Suppressor macrophage treated with lipopolysaccharide for 1 hour (primary cell): ENCODE results near the gene HOXB6.

ENCODE experiments used
- DNase-seq, 3 donors: peaks; one replicate each; pipeline ENCODE4 v3.0.0-alpha.2; 2020 to 2022

Gene HOXB6

DNA sequence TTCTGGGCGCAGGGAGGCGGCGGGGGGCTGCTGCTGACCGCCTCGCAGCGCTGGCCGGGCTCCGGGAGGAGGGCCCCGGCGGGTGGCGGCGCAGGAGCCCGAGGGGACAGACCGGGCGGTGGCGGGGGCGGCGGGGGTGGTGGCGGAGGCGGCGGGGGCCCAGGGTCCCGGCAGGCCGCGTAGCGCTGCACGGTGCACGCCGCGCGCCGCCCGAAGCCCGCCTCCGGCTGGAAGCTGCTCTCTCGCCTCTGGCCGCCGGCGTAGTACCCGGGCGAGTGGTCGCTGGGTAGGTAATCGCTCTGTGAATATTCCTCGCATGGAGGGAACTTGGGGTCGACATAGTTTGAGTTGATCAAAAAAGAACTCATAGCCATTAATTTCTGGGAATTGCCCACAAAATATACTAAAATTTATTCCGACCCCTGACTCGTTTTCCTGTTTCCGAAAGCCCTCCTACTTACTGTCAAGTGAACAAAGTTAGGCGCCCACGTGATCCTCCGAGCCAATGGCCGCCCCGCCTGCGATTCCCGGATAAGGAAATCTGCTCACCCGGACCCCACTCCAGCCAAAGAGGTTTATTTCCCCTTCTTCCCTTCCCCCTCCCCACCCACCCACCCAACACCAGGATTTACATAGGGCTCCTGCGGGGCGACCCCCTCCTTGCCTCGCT is 26.7 kb downstream of the HOXB6 start, which contains the start of gene HOXB4:
Gene HOXB4, minus strand, starts transcription at position 405 of the 670 bp plus-strand sequence. Its CDS starts 31 bp downstream, at position 374.
- peak; percentile 66 to 82 (median 70) for DNase-seq

- no peak for DNase-seq
These were observed 27.3 kb downstream of the HOXB6 start for GRCh38 chr17:48577330-48577945.

GRCh38 chr17:48576479-48577309 is 28.1 kb downstream of the HOXB6 start:
- no peak for DNase-seq

DNA sequence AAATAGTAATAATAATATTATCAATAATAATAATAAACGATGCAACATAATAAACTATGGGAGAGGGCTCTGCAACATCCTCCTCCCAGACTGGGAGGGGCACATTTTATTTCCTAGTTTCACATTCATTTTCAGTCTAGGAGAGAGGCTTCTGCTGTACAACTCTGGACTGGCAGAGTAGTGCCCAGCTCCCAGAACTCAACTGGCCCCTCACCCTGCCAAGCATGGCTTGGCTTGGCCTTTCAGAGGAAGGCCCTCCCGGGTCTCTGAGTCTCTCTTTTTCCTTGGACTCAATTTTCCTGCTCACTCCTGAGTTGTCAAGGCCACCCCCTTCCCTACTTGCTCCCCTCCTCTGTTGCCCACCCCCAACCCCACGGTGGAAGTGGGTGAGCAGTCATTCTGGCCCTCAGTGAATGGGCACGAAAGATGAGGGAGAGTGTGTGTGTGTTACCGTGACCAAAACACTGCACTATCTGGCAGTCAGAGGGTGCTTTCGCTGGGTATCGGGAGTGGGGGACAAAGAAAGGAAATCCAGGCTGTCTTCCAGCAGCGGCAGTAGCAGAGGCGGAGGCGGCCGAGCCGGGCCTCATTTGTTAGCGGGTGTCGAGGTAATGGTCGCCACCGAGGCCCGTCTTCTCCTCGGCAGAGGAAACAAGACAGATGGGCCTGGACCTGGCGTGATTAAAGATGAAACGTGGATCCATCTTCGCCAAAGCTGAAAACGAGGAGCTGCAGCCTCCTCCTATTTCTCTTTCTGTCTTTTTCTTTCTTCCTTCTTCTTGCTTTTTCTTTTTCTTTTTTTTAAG is 28.9 kb downstream of the HOXB6 start:
- no peak for DNase-seq

DNA sequence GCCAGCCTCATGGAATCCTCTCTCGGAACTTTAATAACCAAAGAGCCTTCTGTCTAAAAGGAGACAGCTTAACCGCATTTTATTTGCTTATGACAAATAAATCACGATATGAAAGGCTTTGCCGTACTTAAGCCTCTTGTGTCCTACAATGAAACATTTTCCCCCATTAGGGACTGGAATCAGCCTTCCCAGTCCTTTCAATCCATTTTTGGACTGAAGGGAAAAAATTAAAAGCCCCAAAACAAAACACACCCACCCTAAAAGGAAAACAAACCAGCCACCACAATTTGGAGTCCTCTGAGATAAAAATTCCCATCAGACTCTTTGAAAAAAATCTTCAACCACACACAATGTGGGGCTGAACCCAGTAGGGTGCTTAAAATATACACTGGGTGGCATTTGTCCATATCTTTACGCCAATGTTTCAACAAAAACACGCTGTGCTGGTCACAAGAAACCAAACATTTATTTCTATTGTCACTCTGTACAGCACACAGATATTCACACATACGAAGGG is 29.7 kb downstream of the HOXB6 start:
- DNase-seq = no peak

- no peak for DNase-seq
These were observed 30.2 kb downstream of the HOXB6 start for GRCh38 chr17:48574505-48575065.

DNA sequence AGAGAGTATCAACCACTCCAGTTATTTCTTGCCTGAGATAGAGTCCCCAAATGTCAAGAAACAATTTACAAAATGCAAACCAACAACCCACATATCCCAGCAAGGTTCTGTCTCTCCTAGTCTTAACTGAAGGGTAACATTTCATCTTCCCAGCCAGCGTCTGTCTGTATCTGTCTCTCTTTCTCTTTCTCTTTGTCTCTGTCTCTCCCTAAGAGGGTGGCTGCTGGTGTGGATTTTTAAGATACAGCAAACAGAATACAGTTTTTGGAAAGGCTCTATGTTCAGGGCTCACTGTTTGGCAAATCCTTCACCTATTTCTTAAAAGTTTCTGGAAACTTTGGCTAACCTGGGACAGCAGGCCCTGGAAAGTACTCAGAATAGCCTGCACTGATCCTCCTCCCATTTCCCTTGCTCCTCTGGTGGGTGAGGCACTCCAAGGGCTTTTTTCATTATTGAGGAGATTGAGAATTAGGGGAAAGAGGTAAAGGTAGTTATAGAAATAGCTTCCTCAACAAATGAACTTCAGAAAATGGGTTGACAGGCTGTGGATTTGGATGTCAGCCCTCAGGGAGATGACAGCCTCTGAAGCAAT is 32.9 kb downstream of the HOXB6 start:
- no peak for DNase-seq

GRCh38 chr17:48571024-48571818 is 33.6 kb downstream of the HOXB6 start:
- no peak for DNase-seq

DNA sequence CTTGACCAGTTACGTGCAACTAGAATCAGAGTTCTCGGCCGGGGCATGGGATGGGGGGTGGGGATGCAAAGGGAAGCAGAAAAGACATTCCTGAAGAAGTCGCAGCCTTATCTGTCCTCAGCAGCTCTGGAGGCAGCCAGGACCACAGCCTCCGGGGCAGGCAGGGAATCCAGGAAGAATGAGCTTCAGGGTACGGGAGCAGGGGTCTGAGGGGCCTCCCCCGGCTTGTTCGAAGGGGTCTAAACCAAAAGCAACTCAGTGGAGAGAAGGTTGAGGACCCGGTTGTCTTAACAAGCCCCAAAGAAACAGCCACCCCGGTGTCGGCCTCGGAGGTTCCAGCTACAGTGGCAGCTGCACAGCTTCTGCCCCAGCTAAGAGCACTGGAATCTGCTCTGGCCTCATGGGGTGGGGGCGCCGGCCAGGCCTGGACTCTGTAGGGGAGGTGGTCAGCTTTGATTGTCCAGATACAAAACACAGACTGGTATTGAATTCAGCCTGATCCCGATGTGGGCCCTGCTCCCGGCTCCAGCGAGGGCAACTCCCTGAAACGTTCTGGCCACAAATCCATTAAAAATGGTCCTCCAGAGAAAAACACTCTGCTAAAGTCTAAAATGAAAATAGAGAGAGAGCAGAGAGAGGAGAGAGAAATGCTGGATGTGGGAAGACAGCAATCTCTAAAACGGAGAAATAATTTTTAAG is 34.3 kb downstream of the HOXB6 start:
- no peak for DNase-seq

- DNase-seq = no peak
These were observed 35.0 kb downstream of the HOXB6 start for GRCh38 chr17:48569674-48570324.

DNA sequence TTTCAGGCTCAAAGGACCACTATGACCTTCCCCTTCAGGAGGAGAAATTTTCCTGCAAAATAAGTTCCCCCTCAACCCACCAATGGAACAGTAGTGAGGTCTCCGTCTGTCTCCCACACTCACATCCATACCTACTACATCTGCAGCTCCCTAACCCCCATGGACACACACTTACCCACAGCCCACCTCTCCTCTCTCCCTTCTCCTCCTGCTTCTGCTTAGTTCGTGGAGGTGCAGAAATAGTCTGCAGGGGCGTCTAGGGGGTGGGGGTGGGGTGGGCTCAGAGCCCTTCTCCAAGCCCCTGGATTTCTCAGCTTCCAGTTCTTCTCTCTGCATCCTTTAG is 35.6 kb downstream of the HOXB6 start:
- DNase-seq = no peak

- no peak for DNase-seq
These were observed 36.1 kb downstream of the HOXB6 start for GRCh38 chr17:48568499-48569239.

DNA sequence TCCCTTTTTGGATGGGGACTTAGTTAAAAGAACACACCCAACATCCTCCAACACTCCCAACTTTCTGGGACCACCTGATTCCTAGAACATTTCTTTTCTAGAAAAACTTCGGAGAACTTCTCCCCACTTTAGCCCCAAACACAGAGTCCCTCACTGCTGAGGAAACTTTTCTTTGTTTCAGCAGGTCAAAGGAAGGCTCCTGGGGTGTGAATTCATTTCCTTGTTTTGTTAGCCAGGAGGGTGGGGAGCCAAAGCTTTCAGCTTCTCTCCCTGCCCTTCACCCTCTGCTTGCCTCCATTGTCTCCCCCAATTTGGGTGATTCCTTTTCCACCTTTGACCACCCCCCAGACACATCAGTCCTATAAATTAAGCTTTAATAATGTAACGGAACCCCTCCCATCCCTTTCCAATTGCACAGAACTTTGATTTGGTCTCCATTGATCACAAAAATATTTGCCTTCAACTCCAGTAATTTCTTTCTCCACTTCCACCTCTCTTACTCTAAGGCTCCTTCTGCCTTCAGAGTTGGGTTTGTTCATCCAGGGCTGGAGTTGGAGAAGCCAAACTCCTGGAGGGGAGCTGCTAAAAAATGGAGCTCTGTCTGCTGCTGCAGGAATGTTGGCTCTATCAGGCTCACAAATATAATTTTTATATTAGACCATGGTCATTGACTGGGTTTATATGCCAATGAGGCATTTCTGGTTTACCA is 37.0 kb downstream of the HOXB6 start:
- no peak for DNase-seq

DNA sequence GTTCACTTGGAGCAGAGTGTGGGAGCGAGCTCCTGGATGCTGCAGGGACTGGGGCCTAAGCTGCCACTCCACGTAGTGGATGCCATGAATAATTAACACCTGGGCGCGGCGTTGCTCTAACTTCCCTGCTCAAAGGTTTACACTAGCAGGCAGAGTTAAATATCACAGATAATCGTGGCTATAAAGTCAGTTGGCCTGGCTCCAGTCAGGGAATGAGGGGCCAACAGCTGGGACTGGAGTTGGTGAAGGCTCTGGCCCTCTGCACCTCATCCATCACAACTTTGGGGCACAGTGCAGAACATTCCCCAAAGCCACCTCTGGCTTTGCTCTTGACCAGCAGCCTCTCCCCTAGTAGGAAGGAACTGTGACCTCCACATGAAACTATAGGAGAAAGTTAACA is 37.6 kb downstream of the HOXB6 start:
- DNase-seq = no peak

DNA sequence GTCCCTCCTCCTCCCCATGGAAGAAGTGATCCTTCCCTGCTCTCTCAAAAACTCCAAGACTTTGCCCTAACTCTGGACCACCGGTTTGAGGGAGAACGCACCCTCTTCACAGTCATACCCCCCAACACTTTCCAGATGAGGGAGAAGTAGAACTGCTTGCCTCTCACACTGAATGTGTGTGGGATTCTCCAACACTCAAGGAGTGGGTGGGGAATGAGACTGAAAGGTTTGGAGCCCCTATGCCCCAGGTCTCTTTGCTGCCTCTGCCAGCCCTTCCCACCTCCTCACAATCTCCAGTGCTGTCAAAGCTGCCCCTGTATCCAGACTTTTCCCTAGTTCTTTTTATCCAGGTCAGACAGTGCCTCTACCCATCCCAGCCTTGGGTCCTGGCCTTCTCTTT is 38.1 kb downstream of the HOXB6 start:
- no peak for DNase-seq

GRCh38 chr17:48565925-48566710 is 38.7 kb downstream of the HOXB6 start:
- DNase-seq = no peak

GRCh38 chr17:48565022-48565554 is 39.7 kb downstream of the HOXB6 start:
- no peak for DNase-seq
